ENCODE measurements around the gene KIRREL1.

DNA sequence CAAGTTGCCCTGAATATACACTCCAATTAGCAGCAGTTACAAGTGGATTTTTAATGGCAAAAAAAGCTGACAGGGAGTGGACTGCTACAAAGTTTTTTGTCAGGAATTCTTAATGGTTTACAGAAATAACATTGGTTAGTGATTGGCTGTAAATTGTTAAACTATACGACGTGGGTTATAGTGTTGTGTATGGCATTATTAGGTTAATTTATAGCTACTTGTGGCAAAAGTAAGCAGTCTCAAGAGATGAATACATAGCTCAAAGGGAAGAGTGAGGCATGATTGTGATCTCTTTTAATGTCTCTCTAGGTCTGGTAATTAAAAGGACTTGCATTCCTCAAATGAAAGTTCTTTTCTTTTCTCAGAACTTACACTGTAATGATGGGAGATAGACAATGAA, 111.4 kb downstream of the KIRREL1 start:
- TF ChIP-seq, protein P1, sequence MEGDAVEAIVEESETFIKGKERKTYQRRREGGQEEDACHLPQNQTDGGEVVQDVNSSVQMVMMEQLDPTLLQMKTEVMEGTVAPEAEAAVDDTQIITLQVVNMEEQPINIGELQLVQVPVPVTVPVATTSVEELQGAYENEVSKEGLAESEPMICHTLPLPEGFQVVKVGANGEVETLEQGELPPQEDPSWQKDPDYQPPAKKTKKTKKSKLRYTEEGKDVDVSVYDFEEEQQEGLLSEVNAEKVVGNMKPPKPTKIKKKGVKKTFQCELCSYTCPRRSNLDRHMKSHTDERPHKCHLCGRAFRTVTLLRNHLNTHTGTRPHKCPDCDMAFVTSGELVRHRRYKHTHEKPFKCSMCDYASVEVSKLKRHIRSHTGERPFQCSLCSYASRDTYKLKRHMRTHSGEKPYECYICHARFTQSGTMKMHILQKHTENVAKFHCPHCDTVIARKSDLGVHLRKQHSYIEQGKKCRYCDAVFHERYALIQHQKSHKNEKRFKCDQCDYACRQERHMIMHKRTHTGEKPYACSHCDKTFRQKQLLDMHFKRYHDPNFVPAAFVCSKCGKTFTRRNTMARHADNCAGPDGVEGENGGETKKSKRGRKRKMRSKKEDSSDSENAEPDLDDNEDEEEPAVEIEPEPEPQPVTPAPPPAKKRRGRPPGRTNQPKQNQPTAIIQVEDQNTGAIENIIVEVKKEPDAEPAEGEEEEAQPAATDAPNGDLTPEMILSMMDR (IDR thresholded peaks at IDR 0.05) = no peak
- TF ChIP-seq POLR2A (IDR thresholded peaks at IDR 0.05) = no peak

Measured in lower leg skin (tissue), 3 donors.